Measurements from ENCODE around the gene GOLGA1. TPM values are rescaled to one million over a fixed set of nuclear protein-coding genes. Genes with fewer than 3 reads are reported as not detected.
"Not testable (repeated sequence)": the region's sequence is repeated elsewhere in the genome, so short reads cannot be mapped to it uniquely, and the experiment has no call there.

Gene GOLGA1
- total RNA-seq, 1 experiment from 2014 or later, result 14.2 TPM

GRCh38 chr9:124839612-124840299 is 101.1 kb downstream of the GOLGA1 start:
- Histone ChIP-seq H3K4me1 (ENCODE audit: low read length) (no peaks in the 10 kb centered on the region; the same call in 1 of the 2 replicates), H3K27me3 (ENCODE audit: low read length) (no peaks in the 10 kb centered on the region), H3K4me2 (ENCODE audit: low read depth, low read length, poor library complexity, severe bottlenecking) (no peak overlapping the region), H3K79me2 (ENCODE audit: low read length) (no peaks in the 10 kb centered on the region), H3K27ac (ENCODE audit: low read length) (no peak overlapping the region), H3K9me3 (ENCODE audit: low read length) (no peaks in the 10 kb centered on the region), H4K20me1 (ENCODE audit: insufficient read depth, low read depth, low read length) (no peaks in the 10 kb centered on the region), H3K9ac (ENCODE audit: low read length) (no peak overlapping the region), H3K9me2 (replicated peaks; ENCODE audit: insufficient read depth, low read length) (no peaks in the 10 kb centered on the region), H3K36me3 (ENCODE audit: insufficient read depth, low read length) (no peaks in the 10 kb centered on the region), H2AFZ (ENCODE audit: low read length) (no peak overlapping the region), H3K4me3 (ENCODE audit: low read length) (no peak overlapping the region)
- DNase-seq, result peak; percentile 59

GRCh38 chr9:124838567-124839275 is 102.2 kb downstream of the GOLGA1 start:
- H3K27me3 ChIP-seq (ENCODE audit: low read length); H3K9ac ChIP-seq (ENCODE audit: low read length); H3K27ac ChIP-seq (ENCODE audit: low read length); H3K36me3 ChIP-seq (ENCODE audit: insufficient read depth, low read length); H3K4me2 ChIP-seq (ENCODE audit: low read depth, low read length, poor library complexity, severe bottlenecking); H3K79me2 ChIP-seq (ENCODE audit: low read length); H3K9me3 ChIP-seq (ENCODE audit: low read length); DNase-seq; H3K4me3 ChIP-seq (ENCODE audit: low read length); H4K20me1 ChIP-seq (ENCODE audit: insufficient read depth, low read depth, low read length); H3K9me2 ChIP-seq (replicated peaks; ENCODE audit: insufficient read depth, low read length); H2AFZ ChIP-seq (ENCODE audit: low read length); H3K4me1 ChIP-seq (ENCODE audit: low read length): not testable (repeated sequence)

GRCh38 chr9:124838132-124838531 is 102.8 kb downstream of the GOLGA1 start:
- not testable (repeated sequence) for H3K27ac ChIP-seq (ENCODE audit: low read length); H3K9me3 ChIP-seq (ENCODE audit: low read length); H2AFZ ChIP-seq (ENCODE audit: low read length); H4K20me1 ChIP-seq (ENCODE audit: insufficient read depth, low read depth, low read length); H3K4me3 ChIP-seq (ENCODE audit: low read length); DNase-seq; H3K79me2 ChIP-seq (ENCODE audit: low read length); H3K9me2 ChIP-seq (replicated peaks; ENCODE audit: insufficient read depth, low read length); H3K27me3 ChIP-seq (ENCODE audit: low read length); H3K9ac ChIP-seq (ENCODE audit: low read length); H3K4me2 ChIP-seq (ENCODE audit: low read depth, low read length, poor library complexity, severe bottlenecking); H3K4me1 ChIP-seq (ENCODE audit: low read length); H3K36me3 ChIP-seq (ENCODE audit: insufficient read depth, low read length)

- no peaks in the 10 kb centered on the region for H3K9me2 ChIP-seq (replicated peaks; ENCODE audit: insufficient read depth, low read length)
- H4K20me1 ChIP-seq (ENCODE audit: insufficient read depth, low read depth, low read length), result no peaks in the 10 kb centered on the region
- H3K4me2 ChIP-seq (ENCODE audit: low read depth, low read length, poor library complexity, severe bottlenecking), result no peak overlapping the region
- no peaks in the 10 kb centered on the region for H3K27me3 ChIP-seq (ENCODE audit: low read length)
- no peak overlapping the region for H2AFZ ChIP-seq (ENCODE audit: low read length)
- H3K9ac ChIP-seq (ENCODE audit: low read length), result no peak overlapping the region
- DNase-seq, result no peak
- no peaks in the 10 kb centered on the region for H3K79me2 ChIP-seq (ENCODE audit: low read length)
- no peaks in the 10 kb centered on the region; the same call in 1 of the 2 replicates for H3K4me1 ChIP-seq (ENCODE audit: low read length)
- H3K36me3 ChIP-seq (ENCODE audit: insufficient read depth, low read length), result no peaks in the 10 kb centered on the region
- no peaks in the 10 kb centered on the region for H3K9me3 ChIP-seq (ENCODE audit: low read length)
- H3K27ac ChIP-seq (ENCODE audit: low read length), result no peak overlapping the region
- H3K4me3 ChIP-seq (ENCODE audit: low read length), result no peak overlapping the region
These were observed 105.8 kb downstream of the GOLGA1 start for GRCh38 chr9:124835026-124835557.

GRCh38 chr9:124834591-124834990 is 106.3 kb downstream of the GOLGA1 start:
- Histone ChIP-seq H3K9me2 (replicated peaks; ENCODE audit: insufficient read depth, low read length) (no peaks in the 10 kb centered on the region), H3K9me3 (ENCODE audit: low read length) (no peaks in the 10 kb centered on the region), H2AFZ (ENCODE audit: low read length) (no peak overlapping the region), H3K9ac (ENCODE audit: low read length) (no peak overlapping the region), H3K4me1 (ENCODE audit: low read length) (no peaks in the 10 kb centered on the region; the same call in 1 of the 2 replicates), H3K4me3 (ENCODE audit: low read length) (no peak overlapping the region), H3K36me3 (ENCODE audit: insufficient read depth, low read length) (no peaks in the 10 kb centered on the region), H3K27me3 (ENCODE audit: low read length) (no peaks in the 10 kb centered on the region), H3K27ac (ENCODE audit: low read length) (no peak overlapping the region), H3K79me2 (ENCODE audit: low read length) (no peaks in the 10 kb centered on the region), H4K20me1 (ENCODE audit: insufficient read depth, low read depth, low read length) (no peaks in the 10 kb centered on the region), H3K4me2 (ENCODE audit: low read depth, low read length, poor library complexity, severe bottlenecking) (no peak overlapping the region)
- DNase-seq, result no peak

- H3K79me2 ChIP-seq (ENCODE audit: low read length), result no peaks in the 10 kb centered on the region
- H3K4me1 ChIP-seq (ENCODE audit: low read length), result no peaks in the 10 kb centered on the region; the same call in 1 of the 2 replicates
- no peaks in the 10 kb centered on the region for H3K36me3 ChIP-seq (ENCODE audit: insufficient read depth, low read length)
- no peak overlapping the region for H2AFZ ChIP-seq (ENCODE audit: low read length)
- no peaks in the 10 kb centered on the region for H3K9me3 ChIP-seq (ENCODE audit: low read length)
- H3K4me3 ChIP-seq (ENCODE audit: low read length), result no peak overlapping the region
- H3K4me2 ChIP-seq (ENCODE audit: low read depth, low read length, poor library complexity, severe bottlenecking), result no peak overlapping the region
- H3K9me2 ChIP-seq (replicated peaks; ENCODE audit: insufficient read depth, low read length), result no peaks in the 10 kb centered on the region
- no peak for DNase-seq
- no peak overlapping the region for H3K9ac ChIP-seq (ENCODE audit: low read length)
- no peaks in the 10 kb centered on the region for H4K20me1 ChIP-seq (ENCODE audit: insufficient read depth, low read depth, low read length)
- no peak overlapping the region for H3K27ac ChIP-seq (ENCODE audit: low read length)
- no peaks in the 10 kb centered on the region for H3K27me3 ChIP-seq (ENCODE audit: low read length)
These were observed 109.1 kb downstream of the GOLGA1 start for GRCh38 chr9:124831642-124832364.

- no peaks in the 10 kb centered on the region for H3K9me2 ChIP-seq (replicated peaks; ENCODE audit: insufficient read depth, low read length)
- H3K9ac ChIP-seq (ENCODE audit: low read length), result no peak overlapping the region
- no peak overlapping the region for H3K27ac ChIP-seq (ENCODE audit: low read length)
- no peak overlapping the region for H3K4me3 ChIP-seq (ENCODE audit: low read length)
- H3K79me2 ChIP-seq (ENCODE audit: low read length), result no peaks in the 10 kb centered on the region
- no peaks in the 10 kb centered on the region for H4K20me1 ChIP-seq (ENCODE audit: insufficient read depth, low read depth, low read length)
- no peak overlapping the region for H3K4me2 ChIP-seq (ENCODE audit: low read depth, low read length, poor library complexity, severe bottlenecking)
- DNase-seq, result no peak
- no peaks in the 10 kb centered on the region for H3K27me3 ChIP-seq (ENCODE audit: low read length)
- no peaks in the 10 kb centered on the region for H3K36me3 ChIP-seq (ENCODE audit: insufficient read depth, low read length)
- no peak overlapping the region for H2AFZ ChIP-seq (ENCODE audit: low read length)
- no peaks in the 10 kb centered on the region for H3K9me3 ChIP-seq (ENCODE audit: low read length)
- H3K4me1 ChIP-seq (ENCODE audit: low read length), result no peaks in the 10 kb centered on the region; the same call in 1 of the 2 replicates
These were observed 110.3 kb downstream of the GOLGA1 start for GRCh38 chr9:124830593-124830992.

GRCh38 chr9:124829334-124829669 is 111.6 kb downstream of the GOLGA1 start:
- Histone ChIP-seq H3K27me3 (ENCODE audit: low read length) (no peaks in the 10 kb centered on the region), H3K27ac (ENCODE audit: low read length) (no peak overlapping the region), H3K9ac (ENCODE audit: low read length) (no peak overlapping the region), H3K36me3 (ENCODE audit: insufficient read depth, low read length) (no peaks in the 10 kb centered on the region), H2AFZ (ENCODE audit: low read length) (no peak overlapping the region), H3K79me2 (ENCODE audit: low read length) (no peaks in the 10 kb centered on the region), H3K4me2 (ENCODE audit: low read depth, low read length, poor library complexity, severe bottlenecking) (no peak overlapping the region), H3K9me2 (replicated peaks; ENCODE audit: insufficient read depth, low read length) (no peaks in the 10 kb centered on the region), H3K9me3 (ENCODE audit: low read length) (no peaks in the 10 kb centered on the region), H4K20me1 (ENCODE audit: insufficient read depth, low read depth, low read length) (no peaks in the 10 kb centered on the region), H3K4me3 (ENCODE audit: low read length) (no peak overlapping the region), H3K4me1 (ENCODE audit: low read length) (no peaks in the 10 kb centered on the region)
- no peak for DNase-seq
